Central memory CD8-positive, alpha-beta T cell (primary cell): ENCODE data around the gene NAGK.
"Not testable (repeated sequence)": the region's sequence is repeated elsewhere in the genome, so short reads cannot be mapped to it uniquely, and the experiment has no call there.

ENCODE experiments used
- ATAC-seq: fragments of 150-1000 bp; cut with Tn5 transposase; replicated peaks from 2 replicates; pipeline ENCODE4 v1.10.0; 2022; ENCODE audit warnings: mild to moderate bottlenecking, moderate FRiP score, moderate number of reproducible peaks; ENCODE audit not compliant: poor library complexity, severe bottlenecking; ENCODE audit errors: extremely low read depth
- DNase-seq, 2 donors: peaks; one replicate each; pipeline ENCODE4 v3.0.0; 2021; ENCODE audit warnings: low spot score in 2 of 2
- H3K27ac Mint-ChIP-seq: one replicate; pipeline ENCODE4 v1.8.0; 2022; ENCODE audit warnings: low read depth, mild to moderate bottlenecking, moderate library complexity, mixed read lengths
- H3K27me3 Mint-ChIP-seq: one replicate; pipeline ENCODE4 v1.8.0; 2022; ENCODE audit warnings: mixed read lengths
- H3K36me3 Mint-ChIP-seq: one replicate; pipeline ENCODE4 v1.8.0; 2022; ENCODE audit warnings: mild to moderate bottlenecking, moderate library complexity, mixed read lengths; ENCODE audit not compliant: insufficient read depth
- H3K4me1 Mint-ChIP-seq: one replicate; pipeline ENCODE4 v1.8.0; 2022; ENCODE audit warnings: mixed read lengths
- H3K4me3 Mint-ChIP-seq: one replicate; pipeline ENCODE4 v1.8.0; 2022; ENCODE audit warnings: mild to moderate bottlenecking, moderate library complexity, mixed read lengths
- H3K9me3 Mint-ChIP-seq: one replicate; pipeline ENCODE4 v1.8.0; 2022; ENCODE audit warnings: mixed read lengths

Gene NAGK

DNA sequence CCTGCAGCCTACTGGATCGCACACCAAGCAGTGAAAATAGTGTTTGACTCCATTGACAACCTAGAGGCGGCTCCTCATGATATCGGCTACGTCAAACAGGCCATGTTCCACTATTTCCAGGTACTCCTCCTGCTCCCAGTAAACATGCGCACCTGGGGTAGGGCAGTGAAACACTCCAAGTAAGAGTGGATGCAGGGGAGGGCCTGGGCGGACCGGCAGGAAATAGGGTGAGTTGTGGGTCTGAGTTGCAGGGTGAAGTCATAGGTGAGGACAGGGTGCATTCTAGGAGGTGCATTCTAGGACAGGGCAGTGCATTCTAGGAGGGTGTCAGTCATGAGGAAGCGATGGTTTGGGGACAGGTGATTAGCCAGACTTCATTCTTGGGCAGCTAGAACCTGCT is 5.0 kb downstream of the NAGK start:
- DNase-seq (no peak), ATAC-seq (no peak)
- Mint-ChIP-seq H3K36me3 (peaks cover 38% of the 10 kb centered on the region), H3K27ac (peak overlapping the region; percentile 82), H3K4me3 (no peak overlapping the region), H3K27me3 (no peaks in the 10 kb centered on the region), H3K9me3 (no peaks in the 10 kb centered on the region), H3K4me1 (peaks cover 54% of the 10 kb centered on the region)

DNA sequence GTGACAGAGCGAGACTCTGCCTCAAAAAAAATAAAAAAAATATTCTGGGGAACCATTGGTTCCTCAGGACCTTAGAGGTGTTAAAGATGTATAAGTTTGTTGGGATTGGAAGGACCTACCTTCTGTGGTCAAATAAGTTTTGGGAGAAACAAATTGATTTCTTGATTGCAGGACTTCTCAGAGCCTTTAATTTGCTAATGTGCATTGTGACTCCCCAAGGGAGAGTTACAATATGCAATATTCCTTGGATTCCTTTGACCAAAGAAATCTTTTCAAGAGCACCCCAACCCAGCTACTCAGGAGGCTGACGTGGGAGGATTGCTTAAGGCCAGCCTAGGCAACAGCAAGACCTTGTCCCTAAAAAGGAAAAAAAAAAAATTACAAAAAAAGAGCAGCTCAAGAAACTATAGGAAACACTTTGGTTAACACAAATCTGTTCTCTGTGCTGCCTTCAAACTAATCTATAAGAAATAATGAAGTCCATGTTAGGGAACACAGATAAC is 6.5 kb downstream of the NAGK start:
- peak overlapping the region; percentile 82 for H3K27ac Mint-ChIP-seq
- no peak overlapping the region for H3K4me3 Mint-ChIP-seq
- H3K36me3 Mint-ChIP-seq: peaks cover 37% of the 10 kb centered on the region
- H3K9me3 Mint-ChIP-seq: no peaks in the 10 kb centered on the region
- no peaks in the 10 kb centered on the region for H3K27me3 Mint-ChIP-seq
- H3K4me1 Mint-ChIP-seq: peaks cover 40% of the 10 kb centered on the region
- DNase-seq: no peak
- ATAC-seq: no peak

DNA sequence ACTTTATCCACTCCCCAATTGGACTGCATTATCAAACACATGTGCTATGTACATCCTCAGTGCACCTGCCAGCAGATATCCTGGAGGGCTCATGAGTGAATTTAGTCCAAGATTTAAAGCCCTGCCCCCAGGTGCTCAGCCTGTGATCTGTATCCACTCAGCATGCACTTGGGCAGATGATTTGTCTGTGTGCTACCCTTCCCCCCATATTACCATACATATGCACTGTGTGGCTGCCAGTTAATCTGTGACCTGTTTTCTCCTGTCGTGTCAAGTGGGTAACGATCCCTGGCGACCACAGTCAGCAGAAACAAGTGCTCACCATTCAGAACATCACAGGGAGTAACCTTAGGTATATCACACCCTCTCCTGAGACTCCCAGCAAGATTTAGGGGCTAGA is 10.2 kb downstream of the NAGK start:
- Mint-ChIP-seq H3K27me3 (no peaks in the 10 kb centered on the region), H3K4me3 (no peak overlapping the region), H3K36me3 (peaks cover 27% of the 10 kb centered on the region), H3K27ac (no peak overlapping the region), H3K4me1 (peaks cover 14% of the 10 kb centered on the region), H3K9me3 (no peaks in the 10 kb centered on the region)
- DNase-seq (no peak), ATAC-seq (no peak)

DNA sequence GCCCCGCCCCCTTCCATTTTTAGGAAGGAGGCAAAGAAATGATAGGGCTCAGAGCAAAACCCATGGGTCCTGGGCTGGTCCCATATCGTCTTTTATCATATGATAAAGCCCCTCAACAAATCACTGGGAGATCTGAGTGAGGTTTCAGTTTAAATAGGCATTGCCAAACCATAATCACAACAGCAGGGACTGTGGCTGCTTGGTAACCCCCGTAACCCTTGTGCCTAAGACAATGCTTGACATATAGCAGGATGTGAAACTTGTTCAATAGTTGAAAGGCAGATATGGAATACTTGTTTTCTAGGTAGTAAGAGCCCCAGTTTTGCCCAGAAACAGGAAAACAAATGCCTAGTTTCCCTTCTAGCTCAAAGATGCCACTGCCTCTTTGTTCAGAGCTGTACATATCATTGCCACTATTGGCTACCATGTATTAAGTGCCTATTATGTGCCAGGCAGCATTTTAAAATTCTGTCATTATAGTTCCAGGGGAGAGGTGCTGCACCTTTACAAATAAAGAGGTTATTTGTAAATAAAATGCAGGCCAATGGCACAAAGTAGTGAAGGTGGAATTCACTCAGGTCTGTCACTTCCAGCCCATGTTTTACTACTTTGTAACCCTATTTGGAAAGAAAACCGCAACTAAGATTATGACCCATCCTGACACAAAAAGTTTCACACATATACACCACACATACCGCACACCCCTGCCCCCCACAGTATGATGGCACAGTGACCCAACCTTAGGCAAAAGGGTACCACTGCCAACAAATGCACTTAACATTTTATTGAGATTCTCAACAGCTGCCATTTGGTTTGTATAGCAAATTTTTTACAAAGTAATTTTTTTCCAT is 14.2 kb downstream of the NAGK start:
- Mint-ChIP-seq H3K27ac (no peak overlapping the region), H3K36me3 (peaks cover 9% of the 10 kb centered on the region), H3K4me1 (peaks cover 13% of the 10 kb centered on the region), H3K9me3 (no peaks in the 10 kb centered on the region), H3K27me3 (peaks cover 27% of the 10 kb centered on the region), H3K4me3 (no peak overlapping the region)
- no peak for DNase-seq
- peak; percentile 58 for ATAC-seq

DNA sequence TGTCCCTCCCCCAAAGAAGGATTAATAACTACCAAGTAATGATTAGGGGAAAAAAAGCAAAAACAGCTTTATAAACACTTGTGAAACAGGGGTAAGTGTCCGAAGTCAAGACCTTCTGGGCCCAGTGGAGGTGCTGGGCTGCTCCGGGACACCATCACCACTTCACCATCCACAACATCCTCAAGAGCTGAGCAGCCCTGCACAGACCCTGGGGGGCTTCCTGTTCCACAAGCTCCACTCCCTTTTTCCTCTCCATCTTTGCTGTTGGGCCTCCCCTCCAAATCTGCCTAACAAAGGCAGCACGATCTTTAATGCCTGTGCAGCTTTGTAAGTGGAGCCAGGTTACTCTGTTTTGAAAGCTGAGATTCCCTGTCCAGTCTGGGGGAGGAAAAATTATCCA is 14.8 kb downstream of the NAGK start:
- not testable (repeated sequence) for H3K36me3 Mint-ChIP-seq, ATAC-seq, H3K9me3 Mint-ChIP-seq, DNase-seq, H3K4me3 Mint-ChIP-seq, H3K27ac Mint-ChIP-seq
- H3K4me1 Mint-ChIP-seq: peaks cover 13% of the 10 kb centered on the region
- H3K27me3 Mint-ChIP-seq: peaks cover 34% of the 10 kb centered on the region

DNA sequence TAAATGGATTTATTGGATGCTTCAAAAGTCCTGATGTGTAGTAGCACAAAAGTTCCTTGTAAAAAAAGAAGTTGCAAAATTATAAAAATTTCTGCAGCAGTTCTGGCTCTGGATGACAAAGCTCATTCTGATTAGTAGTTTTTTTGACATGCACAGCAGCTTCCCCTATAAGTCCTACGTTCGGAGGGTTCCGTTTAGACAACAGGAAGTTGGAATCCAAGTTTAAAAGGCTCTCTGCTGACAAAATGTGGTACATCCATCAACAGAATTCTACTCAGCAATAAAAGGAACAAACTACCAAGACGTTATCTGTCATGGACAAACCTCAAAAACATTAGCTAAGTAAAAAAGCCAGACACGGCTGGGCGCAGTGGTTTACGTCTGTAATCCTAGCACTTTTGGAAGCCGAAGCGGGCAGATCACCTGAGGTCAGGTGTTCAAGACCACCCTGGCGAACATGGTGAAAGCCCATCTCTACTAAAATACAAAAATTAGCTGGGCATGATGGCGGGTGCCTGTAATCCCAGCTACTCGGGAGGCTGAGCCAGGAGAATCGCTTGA is 15.4 kb downstream of the NAGK start:
- H3K27ac Mint-ChIP-seq, H3K36me3 Mint-ChIP-seq, DNase-seq, H3K4me3 Mint-ChIP-seq, H3K9me3 Mint-ChIP-seq: not testable (repeated sequence)
- Mint-ChIP-seq H3K27me3 (peaks cover 39% of the 10 kb centered on the region), H3K4me1 (peaks cover 13% of the 10 kb centered on the region)
- peak; percentile 28 for ATAC-seq

DNA sequence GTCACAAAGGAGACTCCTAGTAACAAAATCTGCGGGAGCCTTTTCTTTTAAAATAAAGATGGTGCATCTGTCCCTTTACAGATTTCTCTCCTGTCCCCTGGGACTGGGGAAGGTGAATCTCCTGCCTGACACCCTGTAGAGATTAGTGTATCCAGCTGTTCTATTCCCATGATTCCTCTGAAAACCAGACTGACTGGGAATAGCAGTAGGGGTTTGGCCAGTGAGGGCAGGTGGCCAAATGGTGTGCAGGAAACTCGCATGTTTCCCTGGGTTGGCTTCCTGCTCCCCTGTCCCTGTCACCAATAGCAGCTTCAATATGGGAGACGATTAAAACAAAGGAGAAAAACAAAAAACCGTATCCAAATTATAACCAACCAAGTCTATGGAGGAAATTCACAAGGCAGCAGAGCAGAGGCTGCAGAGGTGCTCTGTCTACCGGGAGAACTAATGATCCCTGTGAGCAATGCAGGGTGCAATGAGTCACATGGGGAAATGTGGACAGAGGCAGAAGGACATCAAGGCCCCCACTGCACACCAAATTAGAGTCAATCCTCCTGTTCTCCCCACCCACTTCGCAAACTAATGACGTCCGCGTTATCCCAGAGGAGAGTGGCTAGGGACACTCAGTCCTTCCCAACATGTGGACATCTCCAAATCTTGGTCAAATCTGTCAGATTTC is 17.0 kb downstream of the NAGK start:
- not testable (repeated sequence) for H3K27ac Mint-ChIP-seq, H3K36me3 Mint-ChIP-seq, ATAC-seq, H3K4me3 Mint-ChIP-seq, H3K9me3 Mint-ChIP-seq, DNase-seq
- H3K4me1 Mint-ChIP-seq: peaks cover 13% of the 10 kb centered on the region
- H3K27me3 Mint-ChIP-seq: peaks cover 56% of the 10 kb centered on the region

DNA sequence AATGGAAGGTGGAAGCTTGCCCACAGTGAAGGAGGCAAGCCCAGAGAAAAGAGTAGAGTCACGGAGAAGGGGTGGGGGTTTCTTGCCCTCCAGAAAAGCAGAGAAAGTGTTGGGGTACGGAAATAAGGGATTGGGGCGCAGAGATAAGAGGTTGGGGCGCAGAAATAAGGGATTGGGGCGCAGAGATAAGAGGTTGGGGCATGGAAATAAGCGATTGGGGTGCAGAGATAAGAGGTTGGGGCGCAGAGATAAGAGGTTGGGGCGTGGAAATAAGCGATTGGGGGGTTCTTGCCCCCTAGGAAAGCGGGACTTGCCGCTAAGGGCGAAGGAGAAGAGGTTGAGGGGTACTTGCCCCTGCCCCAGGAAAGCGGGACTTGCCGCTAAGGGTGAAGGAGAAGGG is 21.0 kb downstream of the NAGK start:
- H3K9me3 Mint-ChIP-seq, ATAC-seq, DNase-seq, H3K36me3 Mint-ChIP-seq, H3K4me3 Mint-ChIP-seq, H3K4me1 Mint-ChIP-seq, H3K27ac Mint-ChIP-seq: not testable (repeated sequence)
- peaks cover 55% of the 10 kb centered on the region for H3K27me3 Mint-ChIP-seq

DNA sequence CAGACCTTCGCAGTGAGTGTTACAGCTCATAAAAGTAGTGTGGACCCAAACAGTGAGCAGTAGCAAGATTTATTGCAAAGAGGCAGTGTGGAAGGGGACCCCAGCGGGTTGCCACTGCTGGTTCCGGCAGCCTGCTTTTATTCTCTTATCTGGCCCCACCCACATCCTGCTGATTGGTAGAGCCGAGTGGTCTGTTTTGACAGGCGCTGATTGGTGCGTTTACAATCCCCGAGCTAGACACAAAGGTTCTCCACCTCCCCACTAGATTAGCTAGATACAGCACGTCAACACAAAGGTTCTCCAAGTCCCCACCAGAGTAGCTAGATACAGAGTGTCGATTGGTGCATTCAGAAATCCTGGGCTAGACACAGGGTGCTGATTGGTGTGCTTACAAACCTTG is 23.4 kb downstream of the NAGK start:
- not testable (repeated sequence) for H3K4me3 Mint-ChIP-seq

DNA sequence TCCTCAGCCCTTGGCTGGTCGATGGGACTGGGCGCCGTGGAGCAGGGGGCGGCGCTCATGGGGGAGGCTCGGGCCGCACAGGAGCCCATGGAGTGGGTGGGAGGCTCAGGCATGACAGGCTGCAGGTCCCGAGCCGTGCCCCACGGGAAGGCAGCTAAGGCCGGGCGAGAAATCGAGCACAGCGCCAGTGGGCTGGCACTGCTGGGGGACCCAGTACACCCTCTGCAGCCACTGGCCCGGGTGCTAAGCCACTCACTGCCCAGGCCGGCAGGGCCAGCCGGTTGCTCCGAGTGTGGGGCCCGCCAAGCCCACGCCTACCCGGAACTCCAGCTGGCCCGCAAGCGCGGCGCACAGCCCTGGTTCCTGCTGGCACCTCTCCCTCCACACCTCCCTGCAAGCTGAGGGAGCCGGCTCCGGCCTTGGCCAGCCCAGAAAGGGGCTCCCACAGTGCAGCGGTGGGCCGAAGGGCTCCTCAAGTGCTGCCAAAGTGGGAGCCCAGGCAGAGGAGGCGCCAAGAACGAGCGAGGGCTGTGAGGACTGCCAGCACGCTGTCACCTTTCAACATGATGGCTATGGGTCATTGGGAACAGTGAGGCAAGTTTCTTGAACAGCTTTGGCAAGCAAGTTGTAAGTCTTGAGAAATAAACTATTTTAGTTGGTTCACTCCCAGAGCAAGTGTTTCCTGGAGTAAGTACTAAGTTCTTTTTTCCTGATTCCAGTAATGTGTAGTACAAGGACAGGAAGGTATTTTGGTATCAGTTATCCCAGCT is 24.2 kb downstream of the NAGK start:
- H3K9me3 Mint-ChIP-seq, ATAC-seq, H3K4me3 Mint-ChIP-seq, H3K27ac Mint-ChIP-seq, DNase-seq, H3K36me3 Mint-ChIP-seq, H3K4me1 Mint-ChIP-seq: not testable (repeated sequence)
- peaks cover 38% of the 10 kb centered on the region for H3K27me3 Mint-ChIP-seq

More for the DNA sequence above, 23.4 kb downstream of the NAGK start:
- H3K36me3 Mint-ChIP-seq, DNase-seq, H3K27ac Mint-ChIP-seq, ATAC-seq, H3K9me3 Mint-ChIP-seq, H3K4me1 Mint-ChIP-seq: not testable (repeated sequence)
- peaks cover 43% of the 10 kb centered on the region for H3K27me3 Mint-ChIP-seq

DNA sequence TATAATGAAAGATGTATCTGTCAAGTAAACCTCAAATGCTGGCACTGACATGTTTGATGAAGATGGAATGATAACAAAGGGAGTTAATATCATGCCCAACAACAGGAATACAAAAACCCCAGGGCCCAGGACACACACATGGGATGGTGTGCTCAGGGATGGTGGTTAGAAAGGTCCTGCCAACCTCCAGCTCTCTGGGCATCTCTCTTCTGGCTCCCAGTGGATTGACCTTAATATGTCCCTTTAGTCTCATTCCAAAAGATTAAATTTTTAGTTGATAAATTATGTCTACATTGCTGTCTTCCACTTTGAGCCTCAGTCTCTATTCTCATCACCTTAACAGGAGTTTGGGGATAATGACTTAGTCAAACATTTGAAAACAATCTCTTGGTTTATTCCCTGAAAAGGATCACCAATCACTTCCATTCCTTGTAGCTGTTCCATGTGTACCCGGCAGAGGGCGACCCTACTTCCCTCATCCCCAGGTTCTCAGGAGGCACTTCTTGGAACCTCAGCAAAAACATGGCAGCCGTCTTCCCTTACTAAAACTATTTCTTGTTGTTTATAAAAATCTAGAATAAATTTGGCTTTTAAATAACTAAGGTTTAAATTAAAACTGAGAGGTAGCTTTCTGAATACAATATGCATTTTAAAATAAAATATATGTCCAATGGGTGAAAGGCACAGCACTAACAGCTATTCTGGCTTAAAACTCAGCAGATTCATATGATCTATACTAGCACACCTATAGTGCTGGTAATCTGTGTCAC is 31.9 kb downstream of the NAGK start:
- no peaks in the 10 kb centered on the region for H3K4me1 Mint-ChIP-seq
- H3K36me3 Mint-ChIP-seq: no peaks in the 10 kb centered on the region
- no peak overlapping the region for H3K27ac Mint-ChIP-seq
- ATAC-seq (no peak), DNase-seq (no peak)
- peaks cover 26% of the 10 kb centered on the region for H3K27me3 Mint-ChIP-seq
- no peak overlapping the region for H3K4me3 Mint-ChIP-seq
- H3K9me3 Mint-ChIP-seq: no peaks in the 10 kb centered on the region

DNA sequence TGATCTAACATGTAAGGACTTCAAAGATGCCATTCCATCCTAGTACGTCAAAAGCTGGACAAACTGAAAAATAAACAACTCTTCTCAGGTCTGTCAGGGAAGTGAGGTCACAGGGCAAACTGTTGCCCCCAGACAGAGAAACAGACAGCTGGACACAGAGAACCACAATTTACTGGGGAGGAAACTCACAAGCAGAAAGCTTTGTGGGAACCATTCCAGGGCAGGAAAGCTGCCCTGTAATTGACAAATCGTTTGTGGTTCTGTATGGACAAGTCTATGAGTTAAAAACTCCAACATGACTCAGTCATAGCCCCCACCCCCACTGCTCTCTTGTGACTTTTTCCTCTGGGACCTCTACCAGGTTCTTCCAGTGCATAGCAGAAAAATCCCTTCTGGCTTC is 33.2 kb downstream of the NAGK start:
- no peak for ATAC-seq
- H3K36me3 Mint-ChIP-seq: no peaks in the 10 kb centered on the region
- H3K9me3 Mint-ChIP-seq: no peaks in the 10 kb centered on the region
- H3K27ac Mint-ChIP-seq: no peak overlapping the region
- H3K27me3 Mint-ChIP-seq: peaks cover 25% of the 10 kb centered on the region
- DNase-seq: no peak
- no peak overlapping the region for H3K4me3 Mint-ChIP-seq
- H3K4me1 Mint-ChIP-seq: no peaks in the 10 kb centered on the region
